ENCODE data around the gene PLEKHJ1. TPM values are rescaled to one million over a fixed set of nuclear protein-coding genes. Genes with fewer than 3 reads are reported as not detected.

PLEKHJ1 gene
- total RNA-seq, 1 donor from 2014 or later, result 61.6 TPM

DNA sequence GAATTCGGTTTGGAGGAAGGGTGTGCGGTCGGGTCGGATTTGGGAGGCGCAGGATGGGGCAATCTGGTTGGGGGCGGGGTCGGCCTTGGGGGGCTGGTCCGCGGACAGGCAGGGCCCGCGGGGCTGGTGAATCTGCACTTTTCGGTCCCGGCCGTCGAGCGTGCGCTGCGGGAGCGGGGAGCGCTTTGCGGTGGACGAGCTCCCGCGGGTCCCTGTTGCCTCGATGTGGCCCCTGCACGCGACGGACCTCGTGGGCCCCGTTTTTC, 34.0 kb upstream of the PLEKHJ1 start:
- no peak for DNase-seq (ENCODE audit: low read depth in 2 of 2)

DNA sequence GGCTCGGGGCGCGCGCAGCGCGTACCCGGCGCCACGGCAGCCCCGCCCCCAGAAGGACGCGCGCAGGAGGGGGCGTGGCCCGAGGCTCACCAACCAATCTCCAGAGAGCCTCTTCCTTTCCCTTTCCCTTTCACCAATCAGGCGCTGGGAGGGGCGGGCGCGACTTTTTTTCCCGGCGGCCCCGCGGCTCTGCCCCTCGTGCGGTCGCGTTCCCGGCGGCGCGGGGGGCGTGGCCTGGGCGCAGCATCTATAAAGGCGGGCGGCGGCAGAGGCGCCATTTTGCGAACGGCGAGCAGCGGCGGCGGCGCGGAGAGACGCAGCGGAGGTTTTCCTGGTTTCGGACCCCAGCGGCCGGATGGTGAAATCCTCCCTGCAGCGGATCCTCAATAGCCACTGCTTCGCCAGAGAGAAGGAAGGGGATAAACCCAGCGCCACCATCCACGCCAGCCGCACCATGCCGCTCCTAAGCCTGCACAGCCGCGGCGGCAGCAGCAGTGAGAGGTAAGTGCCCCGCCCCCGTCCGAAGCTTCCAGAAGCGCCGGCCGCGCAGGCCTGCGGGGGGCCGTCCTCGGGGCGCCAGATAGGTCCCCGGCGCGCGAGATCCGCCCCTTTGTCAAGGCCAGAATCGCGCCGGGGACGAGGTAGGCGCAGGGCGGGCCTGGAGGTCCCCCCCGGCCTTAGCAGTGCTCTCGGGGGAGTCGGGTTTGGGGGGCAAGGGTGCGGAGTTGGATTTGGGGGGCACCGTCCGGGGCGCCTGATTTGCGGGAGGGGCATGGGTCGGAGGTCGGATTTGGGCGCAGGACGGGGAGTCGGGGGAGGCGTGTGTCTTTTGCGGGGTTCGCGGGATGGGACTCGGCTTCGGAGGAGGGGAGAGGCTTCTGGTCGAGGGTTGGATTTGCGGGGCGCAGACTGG, 33.4 kb upstream of the PLEKHJ1 start:
- DNase-seq (ENCODE audit: low read depth in 2 of 2), result peak; percentile 89 to 97

DNA sequence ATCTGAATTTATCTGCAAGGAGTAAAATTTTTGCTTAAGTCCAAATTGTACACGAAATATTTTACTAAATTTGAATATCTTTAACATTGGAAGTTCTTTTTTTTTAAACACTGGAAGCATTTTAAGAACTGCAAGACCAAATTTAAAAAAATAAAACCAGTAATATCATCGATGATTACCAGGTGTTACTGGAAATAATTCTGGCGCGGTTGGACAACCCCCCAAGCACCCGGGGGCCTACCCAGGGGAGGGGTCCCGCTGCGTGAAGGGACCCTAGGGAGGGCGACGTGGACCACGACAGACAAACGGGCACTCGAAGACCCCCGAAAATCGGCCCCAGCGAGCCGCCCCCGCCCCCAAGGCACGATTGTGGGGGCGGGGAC, 32.7 kb upstream of the PLEKHJ1 start:
- no peak for DNase-seq (ENCODE audit: low read depth in 2 of 2)

DNA sequence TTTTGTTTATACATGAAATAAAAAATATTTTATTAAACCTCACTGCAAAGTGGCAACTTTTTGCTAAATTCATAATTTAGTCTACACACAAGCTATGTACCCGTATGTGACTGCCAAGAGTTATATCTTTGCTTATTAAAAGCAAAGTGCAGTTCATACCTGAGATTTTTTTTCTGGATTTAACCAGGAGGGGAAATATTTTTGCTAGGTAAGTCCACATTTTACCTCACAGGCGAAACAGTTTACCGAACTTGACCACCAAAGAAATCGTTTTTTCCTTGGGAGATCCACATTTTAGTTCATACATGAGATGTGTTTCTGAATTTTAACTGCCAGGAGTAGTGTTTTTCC, 32.3 kb upstream of the PLEKHJ1 start:
- no peak for DNase-seq (ENCODE audit: low read depth in 2 of 2)

DNA sequence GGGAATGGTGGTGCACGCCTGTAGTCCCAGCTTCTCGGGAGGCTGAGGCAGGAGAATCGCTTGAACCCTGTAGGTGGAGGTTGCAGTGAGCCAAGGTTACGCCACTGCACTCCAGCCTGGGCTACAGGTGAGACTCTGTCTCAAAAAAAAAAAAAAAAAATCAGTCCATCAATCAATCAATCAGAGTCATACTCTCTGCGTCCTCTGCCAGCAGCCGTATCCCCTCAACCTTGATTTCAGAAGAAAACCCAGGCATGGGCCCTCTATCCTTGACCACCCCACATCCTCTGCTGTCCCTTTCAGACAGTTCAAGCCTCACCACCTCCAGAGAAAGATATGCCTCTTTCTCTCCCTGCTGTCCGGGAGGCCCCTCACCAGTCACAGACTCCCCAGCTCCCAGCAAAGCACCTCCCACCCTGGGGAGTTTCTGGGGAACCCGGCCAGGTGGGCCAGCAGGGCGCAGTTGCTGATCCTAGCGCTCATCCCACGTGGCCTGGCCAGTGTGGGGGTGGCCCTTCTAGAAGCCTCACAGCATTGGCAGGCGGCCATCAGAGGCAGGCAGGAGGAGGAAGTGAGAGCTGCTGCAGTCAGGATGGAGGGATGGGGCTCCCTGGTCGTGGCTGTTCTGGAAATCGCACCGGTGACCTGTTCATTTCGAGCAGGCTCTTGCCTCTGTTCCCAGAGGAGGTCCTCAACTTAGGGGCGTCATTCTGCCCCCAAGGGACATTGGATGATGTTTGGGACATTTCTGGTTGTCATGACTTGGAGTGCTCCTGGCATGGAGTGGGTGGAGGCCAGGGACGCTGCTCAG, 30.3 kb upstream of the PLEKHJ1 start:
- peak in 1 of 2 donors; percentile 86 for DNase-seq (ENCODE audit: low read depth in 2 of 2)

DNA sequence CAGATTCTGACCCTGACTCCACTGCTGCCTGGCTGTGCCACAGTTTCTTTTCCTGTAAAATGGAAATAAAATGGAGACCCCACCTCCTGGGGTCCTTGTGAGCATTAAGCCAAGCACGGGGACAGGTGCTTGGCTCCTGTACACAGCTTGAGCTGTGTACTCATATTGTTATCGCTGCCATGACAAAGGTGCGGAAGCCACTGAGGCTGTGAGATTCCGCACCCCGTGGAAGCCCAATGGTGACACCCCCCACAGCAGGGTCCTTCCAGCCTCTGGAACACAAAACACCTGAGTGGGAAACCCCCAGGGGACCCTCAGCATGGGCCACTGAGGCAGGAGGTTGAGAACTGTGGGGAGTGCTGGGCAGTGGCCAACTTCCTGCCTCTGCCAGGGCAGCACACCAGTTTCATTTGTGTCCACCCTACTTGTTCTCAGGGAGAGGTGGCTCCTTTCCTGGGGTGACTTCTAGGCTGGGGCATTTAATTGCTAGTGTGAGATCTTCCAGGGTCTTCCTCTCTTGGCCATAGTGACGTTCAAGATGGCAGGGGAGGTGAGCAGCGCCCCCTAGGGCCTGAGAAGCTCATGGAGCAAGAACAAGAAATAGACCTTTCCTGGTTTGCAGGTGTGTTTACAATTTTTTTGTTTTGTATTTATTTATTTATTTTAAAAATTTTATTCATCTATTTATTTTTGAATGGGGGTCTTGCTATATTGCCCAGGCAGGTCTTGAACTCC, 25.5 kb upstream of the PLEKHJ1 start:
- DNase-seq (ENCODE audit: low read depth in 2 of 2), result peak in 1 of 2 donors; percentile 60

DNA sequence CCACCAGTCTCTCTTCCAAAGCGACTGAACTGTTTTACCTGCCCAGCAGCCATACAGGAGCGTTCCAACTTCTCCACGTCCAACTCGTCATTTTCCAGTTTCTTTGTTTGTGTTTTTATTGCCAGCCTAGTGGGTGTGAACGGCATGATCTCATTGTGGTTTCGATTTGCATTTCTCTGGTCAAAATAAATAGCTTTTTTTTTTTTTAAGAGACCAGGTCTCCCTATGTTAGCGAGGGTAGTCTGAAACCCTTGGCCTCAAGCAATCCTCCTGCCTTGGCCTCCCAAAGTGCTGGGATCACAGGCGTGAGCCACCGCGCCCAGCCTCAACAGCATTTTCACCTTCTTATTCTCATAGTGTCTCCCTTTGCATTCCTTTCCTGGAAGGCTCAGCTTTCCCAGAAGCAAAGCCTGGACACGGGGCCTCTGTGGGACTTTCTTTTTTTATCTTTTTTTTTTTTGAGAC, 24.2 kb upstream of the PLEKHJ1 start:
- peak in 1 of 2 donors; percentile 56 for DNase-seq (ENCODE audit: low read depth in 2 of 2)

DNA sequence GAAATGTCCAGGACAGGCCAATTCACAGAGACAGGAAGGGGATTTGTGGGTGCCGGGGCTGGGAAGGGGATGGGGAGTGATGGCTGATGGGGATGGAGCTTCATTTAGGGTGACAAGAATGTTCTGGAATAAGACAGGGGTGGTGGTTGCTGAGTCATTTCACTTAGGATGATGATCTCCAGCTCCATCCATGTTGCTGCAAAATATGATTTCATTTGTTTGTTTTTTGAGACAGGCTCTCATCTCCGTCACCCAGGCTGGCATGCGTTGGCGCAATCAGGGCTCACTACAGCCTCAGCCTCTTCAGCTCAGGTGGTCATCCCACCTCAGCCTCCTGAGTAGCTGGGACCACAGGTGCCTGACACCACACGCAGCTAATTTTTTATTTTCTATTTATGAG, 23.2 kb upstream of the PLEKHJ1 start:
- no peak for DNase-seq (ENCODE audit: low read depth in 2 of 2)

DNA sequence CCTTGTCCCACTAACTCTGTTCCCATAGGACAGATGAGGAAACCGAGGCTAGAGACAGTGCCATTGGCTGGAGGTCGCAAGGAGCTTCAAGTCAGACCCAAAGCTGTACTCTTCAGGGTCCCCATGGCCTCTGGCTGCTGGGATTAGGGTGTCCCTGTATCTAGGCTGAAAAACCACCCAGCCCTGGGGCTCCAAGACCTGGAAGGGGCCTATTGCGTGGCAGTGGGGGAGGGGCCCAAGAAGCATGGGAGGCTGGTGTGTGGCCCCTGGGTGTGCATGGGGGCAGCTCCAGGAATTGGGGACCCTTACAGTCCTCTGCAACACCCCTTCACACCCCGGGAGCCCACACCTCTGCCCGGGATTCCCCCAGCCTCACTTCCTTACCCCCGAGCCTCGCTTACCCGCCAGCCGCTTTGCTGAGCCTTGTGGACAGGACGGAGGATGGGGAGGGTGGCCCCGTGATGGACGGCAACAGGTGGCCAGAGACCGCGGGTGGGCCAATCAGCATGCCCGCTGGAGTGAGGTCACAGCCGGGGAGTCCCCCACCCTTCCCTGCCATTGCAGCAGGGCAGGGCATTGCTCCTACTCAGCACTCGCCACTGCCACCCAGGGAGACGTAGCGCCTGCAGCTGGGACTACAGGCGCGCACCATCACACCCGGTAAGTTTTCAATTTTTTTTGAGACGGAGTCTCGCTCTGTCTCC, 20.0 kb upstream of the PLEKHJ1 start, which contains the start of gene JSRP1:
Gene JSRP1, minus strand, starts transcription at position 436 of the 704 bp plus-strand sequence. CDS start 1,103 bp downstream, outside the sequence.
- DNase-seq (ENCODE audit: low read depth in 2 of 2), result no peak

DNA sequence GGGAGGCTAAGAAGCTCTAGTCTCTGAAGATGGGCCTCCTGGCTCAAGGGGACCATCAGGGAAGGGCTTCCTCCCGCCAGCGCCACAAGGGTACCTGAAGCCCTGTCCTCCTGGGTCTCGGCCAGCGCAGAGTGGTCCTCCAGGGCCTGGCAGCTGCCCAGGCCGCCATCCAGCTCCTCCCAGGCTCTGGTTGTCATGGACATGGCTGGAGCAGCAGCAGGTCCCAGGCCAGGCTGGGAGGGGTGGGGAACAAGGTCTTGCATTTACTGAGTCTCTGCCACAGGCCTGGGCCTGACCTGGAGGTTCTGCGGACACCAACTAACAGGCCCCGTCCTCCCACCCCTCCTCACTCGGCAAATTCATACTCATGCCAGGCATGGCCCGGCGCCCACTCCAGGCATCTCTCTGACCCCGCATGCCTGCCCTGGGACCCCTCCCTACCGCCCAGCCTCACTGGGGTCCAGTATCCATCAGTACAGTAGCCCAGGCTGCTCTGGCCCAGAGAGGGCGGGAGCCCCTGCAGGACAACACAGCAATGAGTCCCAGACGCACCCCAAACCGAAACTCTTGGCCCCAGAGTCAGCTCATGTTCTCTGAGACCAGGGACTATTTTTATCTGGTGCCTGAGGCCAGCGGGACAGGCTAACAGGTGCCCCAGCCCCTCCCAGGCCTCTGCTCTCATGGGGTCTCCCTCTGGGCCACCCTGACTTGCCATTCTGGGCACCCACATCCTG, 19.1 kb upstream of the PLEKHJ1 start:
- no peak for DNase-seq (ENCODE audit: low read depth in 2 of 2)

DNA sequence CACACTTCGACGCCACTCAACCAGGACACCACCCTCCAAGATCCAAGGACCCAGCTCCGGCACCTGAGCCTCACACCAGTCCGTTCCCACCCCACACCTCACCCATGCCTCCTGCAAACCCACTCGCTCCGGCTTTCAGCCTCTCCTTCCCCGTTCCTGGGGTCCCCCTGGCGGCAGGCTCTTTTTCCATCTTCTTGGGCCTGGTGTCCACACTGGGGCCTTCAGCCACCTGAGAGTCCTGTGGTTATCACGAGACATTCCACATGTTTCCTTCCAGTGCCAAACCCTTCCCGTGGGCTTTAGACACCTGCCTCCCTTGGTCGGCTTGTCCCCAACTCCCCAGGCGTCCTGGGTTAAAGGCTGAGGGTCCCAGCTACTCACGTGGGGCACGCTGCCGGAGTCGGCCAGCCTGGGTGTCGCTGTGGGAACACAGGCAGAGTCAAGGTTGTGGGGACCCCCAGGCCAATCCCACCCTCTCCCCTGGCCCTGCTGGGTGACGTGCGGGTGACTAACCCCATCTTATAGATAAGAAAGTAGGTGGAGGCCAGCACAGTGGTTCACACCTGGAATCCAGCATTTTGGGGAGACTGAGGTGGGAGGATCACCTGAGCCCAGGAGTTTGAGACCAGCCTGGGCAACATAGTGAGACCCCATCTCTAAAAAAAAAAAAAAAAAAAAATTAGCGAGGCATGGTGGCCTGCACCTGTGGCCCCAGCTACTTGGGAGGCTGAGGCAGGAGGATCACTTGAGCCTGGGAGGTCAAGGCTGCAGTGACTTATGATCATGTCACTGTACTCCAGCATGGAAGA, 18.1 kb upstream of the PLEKHJ1 start:
- peak in 1 of 2 donors; percentile 46 for DNase-seq (ENCODE audit: low read depth in 2 of 2)

DNA sequence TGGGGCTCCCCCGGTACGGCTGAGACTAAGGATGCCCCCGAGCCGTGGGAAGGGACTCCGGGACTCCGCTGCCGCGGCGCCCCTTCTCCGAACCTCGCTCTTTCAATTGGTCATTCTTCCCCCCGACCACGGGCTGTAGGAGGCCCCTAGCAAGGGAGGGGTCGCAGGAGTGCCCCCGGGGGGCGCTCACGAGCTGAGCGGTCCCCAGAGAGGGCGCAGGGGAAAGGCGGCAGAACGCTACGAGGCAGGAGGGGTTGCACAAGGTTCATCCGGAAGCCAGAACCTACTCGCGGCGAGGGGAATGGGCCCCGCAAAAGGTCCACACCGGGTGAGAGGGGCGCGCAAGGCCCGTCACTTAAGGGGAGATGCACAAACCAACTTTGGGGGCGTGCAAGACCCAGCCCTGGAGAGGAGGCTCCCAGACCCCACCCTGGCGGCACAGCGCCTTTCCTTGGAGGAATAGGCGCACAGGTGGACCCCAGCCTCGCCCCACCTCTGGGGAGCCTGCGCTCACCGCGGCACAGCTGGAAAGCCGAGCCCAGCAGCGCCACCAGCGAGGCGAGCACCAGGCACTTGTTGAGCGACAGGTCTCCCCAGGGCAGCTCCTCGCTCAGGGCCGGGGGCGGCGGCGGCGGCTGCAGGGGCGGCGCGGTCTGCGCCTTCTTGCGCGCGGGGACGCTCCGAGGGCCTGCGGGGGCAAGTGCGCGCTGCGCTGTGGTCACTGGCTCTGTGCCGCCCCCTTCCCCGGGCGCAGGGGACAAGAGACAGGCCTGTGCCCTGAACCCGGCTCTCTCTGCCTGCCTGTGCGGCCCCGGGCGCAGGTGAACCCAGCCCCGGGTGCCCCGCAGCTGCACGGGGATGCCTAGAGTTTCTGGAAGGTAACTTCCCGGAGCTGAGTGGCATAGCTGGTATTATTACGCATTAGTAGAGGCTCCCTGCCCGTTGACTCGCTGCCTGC, 17.3 kb upstream of the PLEKHJ1 start:
- DNase-seq (ENCODE audit: low read depth in 2 of 2), result no peak

DNA sequence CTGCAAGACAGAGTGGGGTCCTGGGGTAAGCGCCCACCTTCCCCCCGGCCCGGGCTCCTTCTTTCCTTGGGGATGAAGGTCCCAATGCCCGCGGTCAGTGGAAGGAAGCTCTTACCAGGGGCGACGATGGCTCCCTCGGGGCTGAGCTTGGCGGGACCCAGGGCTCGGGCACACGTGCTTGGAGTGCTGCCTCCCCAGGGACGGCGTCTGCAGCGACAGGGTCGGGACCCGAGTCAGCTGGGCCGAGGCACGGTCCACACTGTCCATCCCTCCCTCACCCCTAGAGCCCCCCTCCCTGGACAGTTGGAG, 16.6 kb upstream of the PLEKHJ1 start:
- no peak for DNase-seq (ENCODE audit: low read depth in 2 of 2)

DNA sequence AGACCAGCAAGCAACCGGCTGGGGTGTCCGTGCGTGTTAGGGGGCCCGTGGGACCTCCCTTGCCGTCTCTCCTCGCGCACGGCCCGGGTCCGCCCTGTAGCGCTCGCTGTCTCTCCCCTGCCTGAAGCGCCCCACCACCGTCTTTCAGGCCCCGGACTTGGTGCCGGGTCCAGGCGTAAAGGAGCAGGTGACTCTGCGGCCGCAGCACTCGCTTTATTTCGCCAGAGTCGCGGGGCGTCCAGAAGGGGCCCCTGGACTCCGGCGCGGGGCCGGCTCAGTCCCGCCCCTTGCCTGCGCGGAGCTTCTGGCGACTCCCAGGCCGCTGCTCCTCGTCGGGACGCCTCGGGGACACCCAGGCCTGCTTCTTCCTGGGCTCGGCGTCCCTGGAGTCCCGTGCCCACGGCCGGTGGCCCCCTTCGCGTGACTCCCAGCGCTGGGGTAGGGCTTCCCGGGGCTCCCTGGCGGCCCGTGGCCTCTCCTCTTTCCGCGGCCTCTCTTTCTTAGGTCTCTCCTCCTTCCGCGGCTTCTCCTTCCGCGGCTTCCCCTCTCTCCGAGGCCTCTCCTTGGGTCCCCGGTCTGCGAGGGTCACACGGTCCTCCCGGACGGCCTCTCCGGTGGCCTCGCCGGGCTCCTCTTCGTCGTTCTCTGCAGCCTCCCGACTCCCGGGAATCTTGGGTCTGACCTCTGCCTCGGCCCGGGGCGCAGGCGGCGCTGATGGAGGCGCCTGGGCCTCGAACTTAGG, 16.1 kb upstream of the PLEKHJ1 start:
- no peak for DNase-seq (ENCODE audit: low read depth in 2 of 2)

DNA sequence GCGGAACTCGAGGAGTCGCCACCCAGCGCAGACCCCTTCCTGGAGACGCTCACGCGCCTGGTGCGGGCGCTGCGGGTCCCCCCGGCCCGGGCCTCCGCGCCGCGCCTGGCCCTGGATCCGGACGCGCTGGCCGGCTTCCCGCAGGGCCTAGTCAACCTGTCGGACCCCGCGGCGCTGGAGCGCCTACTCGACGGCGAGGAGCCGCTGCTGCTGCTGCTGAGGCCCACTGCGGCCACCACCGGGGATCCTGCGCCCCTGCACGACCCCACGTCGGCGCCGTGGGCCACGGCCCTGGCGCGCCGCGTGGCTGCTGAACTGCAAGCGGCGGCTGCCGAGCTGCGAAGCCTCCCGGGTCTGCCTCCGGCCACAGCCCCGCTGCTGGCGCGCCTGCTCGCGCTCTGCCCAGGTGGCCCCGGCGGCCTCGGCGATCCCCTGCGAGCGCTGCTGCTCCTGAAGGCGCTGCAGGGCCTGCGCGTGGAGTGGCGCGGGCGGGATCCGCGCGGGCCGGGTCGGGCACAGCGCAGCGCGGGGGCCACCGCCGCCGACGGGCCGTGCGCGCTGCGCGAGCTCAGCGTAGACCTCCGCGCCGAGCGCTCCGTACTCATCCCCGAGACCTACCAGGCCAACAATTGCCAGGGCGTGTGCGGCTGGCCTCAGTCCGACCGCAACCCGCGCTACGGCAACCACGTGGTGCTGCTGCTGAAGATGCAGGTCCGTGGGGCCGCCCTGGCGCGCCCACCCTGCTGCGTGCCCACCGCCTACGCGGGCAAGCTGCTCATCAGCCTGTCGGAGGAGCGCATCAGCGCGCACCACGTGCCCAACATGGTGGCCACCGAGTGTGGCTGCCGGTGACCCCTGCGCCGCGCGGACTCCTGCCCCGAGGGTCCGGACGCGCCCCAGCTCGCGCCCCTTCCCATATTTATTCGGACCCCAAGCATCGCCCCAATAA, 15.3 kb upstream of the PLEKHJ1 start:
- DNase-seq (ENCODE audit: low read depth in 2 of 2), result no peak

DNA sequence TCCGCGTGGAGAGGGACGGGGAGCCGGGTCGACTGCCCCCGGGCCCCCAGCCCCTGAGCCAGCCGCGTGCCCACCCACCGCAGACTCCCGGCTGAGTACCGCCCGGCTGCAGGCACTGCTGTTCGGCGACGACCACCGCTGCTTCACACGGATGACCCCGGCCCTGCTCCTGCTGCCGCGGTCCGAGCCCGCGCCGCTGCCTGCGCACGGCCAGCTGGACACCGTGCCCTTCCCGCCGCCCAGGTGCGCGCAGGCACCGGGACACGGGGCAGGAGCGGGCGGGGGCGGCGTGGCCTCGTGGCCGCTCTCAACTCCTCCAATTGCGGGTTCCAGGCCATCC, 14.6 kb upstream of the PLEKHJ1 start:
- DNase-seq (ENCODE audit: low read depth in 2 of 2), result no peak

All from dermis microvascular lymphatic vessel endothelial cell (primary cell).